Activated CD8-positive, alpha-beta memory T cell treated with anti-CD3 and anti-CD28 coated beads for 48 hours (primary cell): ENCODE data around the gene TMEM106A.
"Not testable (repeated sequence)": the region's sequence is repeated elsewhere in the genome, so short reads cannot be mapped to it uniquely, and the experiment has no call there.

ENCODE experiments used
- DNase-seq, 3 experiments: peaks; one replicate each; pipeline ENCODE4 v3.0.0-alpha.2; 2020; ENCODE audit warnings: low read depth in 2 of 3, low spot score in 2 of 3

TMEM106A gene

GRCh38 chr17:43215341-43215740 is 3.7 kb downstream of the TMEM106A start:
- no peak for DNase-seq

DNA sequence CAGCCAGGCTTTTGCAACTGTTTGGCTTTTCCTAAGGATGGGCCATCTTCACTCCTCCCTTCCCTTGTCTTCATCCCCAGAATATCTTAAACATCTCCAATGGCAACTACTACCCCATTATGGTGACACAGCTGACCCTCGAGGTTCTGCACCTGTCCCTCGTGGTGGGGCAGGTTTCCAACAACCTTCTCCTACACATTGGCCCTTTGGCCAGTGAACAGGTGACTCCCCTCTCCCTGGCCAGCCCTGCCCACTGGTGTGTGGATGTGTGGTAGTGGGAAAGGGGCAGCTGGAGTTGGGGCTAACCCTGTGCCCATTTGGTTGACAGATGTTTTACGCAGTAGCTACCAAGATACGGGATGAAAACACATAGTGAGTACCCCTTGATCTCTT is 4.7 kb downstream of the TMEM106A start:
- no peak for DNase-seq

- no peak for DNase-seq
These were observed 5.3 kb downstream of the TMEM106A start for GRCh38 chr17:43216762-43217613.

DNA sequence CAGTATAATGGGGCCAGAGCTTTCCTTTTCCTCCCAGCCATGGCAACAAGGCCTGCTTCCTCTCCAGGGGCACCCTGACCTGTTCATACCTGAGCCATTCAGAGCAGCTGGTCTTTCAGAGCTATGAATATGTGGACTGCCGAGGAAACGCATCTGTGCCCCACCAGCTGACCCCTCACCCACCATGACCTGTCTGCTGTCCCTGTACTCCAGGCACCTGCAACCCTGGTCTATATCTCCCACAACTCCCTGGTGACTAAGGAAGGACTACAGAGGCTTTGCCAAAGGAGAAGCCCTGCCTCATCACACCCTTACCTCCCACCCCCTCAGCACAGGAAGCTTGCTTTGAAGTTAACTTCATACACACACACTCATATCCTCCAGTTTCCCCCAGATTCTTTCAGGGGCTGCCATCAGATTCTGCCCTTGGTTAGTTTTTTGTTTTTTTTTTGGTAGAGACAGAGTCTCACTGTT is 6.0 kb downstream of the TMEM106A start:
- DNase-seq = no peak

GRCh38 chr17:43219001-43219400 is 7.3 kb downstream of the TMEM106A start:
- DNase-seq = no peak

GRCh38 chr17:43219746-43220380 is 8.2 kb downstream of the TMEM106A start:
- no peak for DNase-seq

DNA sequence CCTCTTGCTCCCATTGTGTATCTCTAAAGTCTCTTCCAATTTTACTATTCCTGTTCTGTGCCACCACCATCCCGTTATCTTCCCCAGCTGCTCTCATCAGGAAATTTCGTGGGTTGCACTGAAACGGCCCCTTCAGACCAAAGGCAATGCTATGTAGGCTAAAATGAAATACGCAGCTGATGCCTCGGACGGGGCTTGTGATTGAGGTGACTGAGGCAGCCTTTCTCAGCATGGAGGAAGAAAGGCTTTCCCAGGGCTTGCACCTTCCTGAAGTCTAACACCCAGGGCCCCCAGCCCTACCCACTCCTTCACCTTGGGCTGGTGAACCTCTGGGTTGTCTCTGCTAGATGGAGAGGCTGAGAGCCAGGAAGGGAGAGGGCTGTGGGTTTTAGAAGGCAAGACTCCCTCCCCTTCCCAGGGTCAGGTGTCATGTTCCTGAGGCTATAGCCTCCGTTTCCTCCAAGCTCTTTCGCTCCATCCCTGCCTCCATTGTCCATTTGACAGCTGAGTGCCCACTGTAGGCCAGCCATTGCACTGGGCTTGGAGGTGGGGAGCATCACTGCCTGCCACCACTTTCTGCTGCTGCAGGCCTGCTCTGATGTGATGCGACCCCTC is 8.9 kb downstream of the TMEM106A start:
- DNase-seq = no peak

GRCh38 chr17:43224146-43224705 is 12.6 kb downstream of the TMEM106A start:
- no peak for DNase-seq

GRCh38 chr17:43226393-43226792 is 14.7 kb downstream of the TMEM106A start:
- no peak for DNase-seq

GRCh38 chr17:43228020-43228782 is 16.5 kb downstream of the TMEM106A start, which contains the start of gene CCDC200:
TSS of gene CCDC200 (minus strand) at chr17:43228623. CDS start at chr17:43228554, 69 bp downstream.
- DNase-seq = not testable (repeated sequence)

DNA sequence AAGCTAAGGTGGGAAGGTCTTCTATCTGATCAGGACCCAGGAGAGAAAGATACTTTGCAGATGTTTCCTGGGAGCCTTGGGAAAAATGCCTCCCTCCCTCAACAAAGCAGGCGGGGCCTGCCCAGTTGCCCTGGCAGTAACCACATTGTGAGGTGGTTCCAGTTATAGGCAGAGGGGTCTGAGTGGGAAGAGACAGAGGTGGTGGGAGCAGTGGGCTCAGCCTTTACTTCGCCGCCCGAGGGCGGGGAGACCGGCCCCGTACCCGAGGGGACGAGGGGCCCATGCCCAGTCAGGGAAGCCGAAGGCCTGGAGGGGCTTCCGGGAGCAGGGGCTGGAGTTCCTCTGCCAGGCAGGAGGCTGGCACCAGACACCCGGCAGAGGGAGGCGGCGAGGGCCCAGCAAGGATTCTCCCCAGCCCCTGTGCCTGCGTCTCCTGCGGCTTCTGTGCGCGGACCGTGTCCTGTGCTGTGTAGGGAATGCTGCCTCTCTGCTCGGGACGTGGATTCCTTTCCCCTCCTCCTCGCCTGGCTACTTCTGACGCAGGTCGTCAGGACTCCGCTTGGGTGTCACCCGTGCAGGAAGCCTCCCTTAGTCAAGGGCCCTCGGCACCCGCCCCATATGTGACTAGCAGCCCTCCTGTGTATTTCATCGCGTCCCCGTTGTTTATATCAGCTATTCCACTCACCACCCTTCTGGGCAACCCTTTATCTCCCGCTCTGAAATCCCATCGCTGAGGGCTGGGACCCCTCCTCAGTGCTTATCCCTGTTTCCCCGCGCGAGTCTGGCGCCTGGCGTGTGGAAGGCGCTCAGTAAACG is 19.7 kb downstream of the TMEM106A start:
- not testable (repeated sequence) for DNase-seq

DNA sequence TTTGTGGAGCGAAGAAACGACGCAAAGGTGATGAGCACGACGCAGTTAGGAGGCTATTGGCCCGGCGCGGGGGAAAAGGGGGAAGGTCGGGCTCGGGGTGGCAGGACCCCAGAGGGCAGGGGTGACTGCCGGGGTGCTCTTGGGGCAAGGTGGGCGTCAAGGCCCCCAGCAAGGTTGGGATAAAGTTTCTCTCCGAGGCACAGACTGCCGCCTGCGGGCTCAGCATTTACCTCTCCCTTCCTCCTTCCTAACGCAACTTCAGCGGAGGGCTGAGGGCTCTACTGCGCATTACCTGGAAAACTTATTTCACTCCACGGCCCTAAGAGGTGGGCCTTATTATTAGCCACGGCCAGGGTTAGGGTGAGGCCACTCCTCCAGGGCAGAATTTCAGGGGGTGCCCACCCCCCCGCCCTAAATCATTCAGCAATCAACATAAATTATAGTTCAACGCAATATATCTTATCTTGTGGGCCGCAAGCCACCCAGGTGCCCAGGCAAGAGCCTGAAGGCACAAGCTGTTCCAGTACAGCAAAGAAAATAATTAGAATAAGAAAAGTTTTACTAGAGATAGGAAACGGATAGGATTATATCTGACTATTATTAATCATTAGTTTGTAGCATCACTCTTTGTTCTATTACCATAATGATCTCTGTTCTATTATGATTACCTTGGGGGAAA is 20.5 kb downstream of the TMEM106A start:
- not testable (repeated sequence) for DNase-seq

DNA sequence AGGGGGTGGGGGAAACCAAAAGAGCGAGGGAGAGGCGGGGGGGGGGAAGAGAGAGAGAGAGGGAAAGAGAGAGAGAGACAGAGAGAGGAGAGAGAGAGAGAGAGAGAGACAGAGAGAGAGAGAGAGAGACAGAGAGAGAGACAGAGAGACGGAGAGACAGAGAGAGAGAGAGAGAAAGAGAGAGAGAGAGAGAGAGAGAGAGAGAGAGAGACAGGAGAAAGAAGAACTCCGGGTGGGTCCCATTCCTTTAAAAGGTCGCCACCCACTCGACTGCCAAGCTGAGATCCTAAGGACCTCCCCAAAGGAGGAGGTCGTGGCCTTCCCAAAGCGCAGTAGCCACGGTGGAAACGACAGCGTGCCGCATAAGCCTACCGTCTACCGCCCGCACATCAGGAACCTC is 21.6 kb downstream of the TMEM106A start:
- not testable (repeated sequence) for DNase-seq

GRCh38 chr17:43233877-43234276 is 22.2 kb downstream of the TMEM106A start, which contains the start of gene RNU2-1:
TSS of gene RNU2-1 (minus strand) at chr17:43233977.
- not testable (repeated sequence) for DNase-seq

GRCh38 chr17:43239597-43239996 is 27.9 kb downstream of the TMEM106A start:
- not testable (repeated sequence) for DNase-seq

DNA sequence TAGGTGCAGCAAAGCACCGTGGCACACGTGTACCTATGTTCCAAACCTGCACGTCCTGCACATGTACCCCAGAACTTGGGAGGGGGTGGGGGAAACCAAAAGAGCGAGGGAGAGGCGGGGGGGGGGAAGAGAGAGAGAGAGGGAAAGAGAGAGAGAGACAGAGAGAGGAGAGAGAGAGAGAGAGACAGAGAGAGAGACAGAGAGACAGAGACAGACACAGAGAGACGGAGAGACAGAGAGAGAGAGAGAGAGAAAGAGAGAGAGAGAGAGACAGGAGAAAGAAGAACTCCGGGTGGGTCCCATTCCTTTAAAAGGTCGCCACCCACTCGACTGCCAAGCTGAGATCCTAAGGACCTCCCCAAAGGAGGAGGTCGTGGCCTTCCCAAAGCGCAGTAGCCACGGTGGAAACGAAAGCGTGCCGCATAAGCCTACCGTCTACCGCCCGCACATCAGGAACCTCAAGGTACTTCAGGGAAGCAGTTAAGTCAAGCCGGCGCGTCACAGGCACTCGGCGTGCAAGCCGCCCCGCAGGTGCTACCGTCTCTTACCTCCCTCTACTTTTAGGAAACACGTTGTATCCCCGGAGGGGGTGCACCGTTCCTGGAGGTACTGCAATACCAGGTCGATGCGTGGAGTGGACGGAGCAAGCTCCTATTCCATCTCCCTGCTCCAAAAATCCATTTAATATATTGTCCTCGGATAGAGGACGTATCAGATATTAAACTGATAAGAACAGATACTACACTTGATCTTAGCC is 29.1 kb downstream of the TMEM106A start:
- not testable (repeated sequence) for DNase-seq

DNA sequence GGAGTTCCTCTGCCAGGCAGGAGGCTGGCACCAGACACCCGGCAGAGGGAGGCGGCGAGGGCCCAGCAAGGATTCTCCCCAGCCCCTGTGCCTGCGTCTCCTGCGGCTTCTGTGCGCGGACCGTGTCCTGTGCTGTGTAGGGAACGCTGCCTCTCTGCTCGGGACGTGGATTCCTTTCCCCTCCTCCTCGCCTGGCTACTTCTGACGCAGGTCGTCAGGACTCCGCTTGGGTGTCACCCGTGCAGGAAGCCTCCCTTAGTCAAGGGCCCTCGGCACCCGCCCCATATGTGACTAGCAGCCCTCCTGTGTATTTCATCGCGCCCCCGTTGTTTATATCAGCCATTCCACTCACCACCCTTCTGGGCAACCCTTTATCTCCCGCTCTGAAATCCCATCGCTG is 34.8 kb downstream of the TMEM106A start:
- not testable (repeated sequence) for DNase-seq
